Epithelial cell of proximal tubule (primary cell): Measurements from ENCODE around the gene PHETA1. TPM values are rescaled to one million over a fixed set of nuclear protein-coding genes. Genes with fewer than 3 reads are reported as not detected.

Experiments used
- DNase-seq: peaks from one replicate; pipeline ENCODE4 v3.0.0-alpha.2; 2011; ENCODE audit warnings: low read depth
- H3K4me3 ChIP-seq: 2 replicates; pipeline ENCODE4 v1.5.1; 2011; ENCODE audit warnings: low read depth, mild to moderate bottlenecking, low read length
- CTCF ChIP-seq: conservative IDR thresholded peaks from 2 replicates; pipeline ENCODE4 v1.5.1; 2012; ENCODE audit warnings: low read depth, mild to moderate bottlenecking, low read length
- total RNA-seq: library from RNA; depleted of rRNA; stranded (reverse); fragments of >200 nt; gene quantifications from 2 replicates; pipeline ENCODE4 v1.2.3, GENCODE V29; 2015

PHETA1 gene
- total RNA-seq, 1 donor from 2014 or later, result 28.7 TPM

- TF ChIP-seq CTCF, result no peak
- H3K4me3 ChIP-seq, result no peak overlapping the region
- no peak for DNase-seq
Measured at GRCh38 chr12:111366075-111366474, 2.8 kb downstream of the PHETA1 start.

GRCh38 chr12:111363578-111363977 lies 5.3 kb downstream of the PHETA1 start:
- H3K4me3 ChIP-seq, result no peak overlapping the region
- DNase-seq, result no peak
- TF ChIP-seq CTCF, result no peak

GRCh38 chr12:111362687-111363475 lies 6.0 kb downstream of the PHETA1 start:
- DNase-seq, result no peak
- H3K4me3 ChIP-seq, result no peak overlapping the region
- no peak for TF ChIP-seq CTCF

- DNase-seq, result no peak
- TF ChIP-seq CTCF, result no peak
- no peak overlapping the region for H3K4me3 ChIP-seq
Measured at GRCh38 chr12:111361717-111362576, 6.9 kb downstream of the PHETA1 start.

GRCh38 chr12:111361073-111361716 lies 7.7 kb downstream of the PHETA1 start:
- DNase-seq, result no peak
- no peak for TF ChIP-seq CTCF
- H3K4me3 ChIP-seq, result no peak overlapping the region

GRCh38 chr12:111360325-111360930 lies 8.5 kb downstream of the PHETA1 start:
- no peak overlapping the region for H3K4me3 ChIP-seq
- no peak for TF ChIP-seq CTCF
- no peak for DNase-seq
